NCI-H2171 treated with DMSO at 0.1 percent for 48 hours (cell line): ENCODE data around the gene USP13.

Experiments used
- DNase-seq: peaks from one replicate; lab custom pipeline; 2025; lab: John Stamatoyannopoulos, UW

Gene USP13

DNA sequence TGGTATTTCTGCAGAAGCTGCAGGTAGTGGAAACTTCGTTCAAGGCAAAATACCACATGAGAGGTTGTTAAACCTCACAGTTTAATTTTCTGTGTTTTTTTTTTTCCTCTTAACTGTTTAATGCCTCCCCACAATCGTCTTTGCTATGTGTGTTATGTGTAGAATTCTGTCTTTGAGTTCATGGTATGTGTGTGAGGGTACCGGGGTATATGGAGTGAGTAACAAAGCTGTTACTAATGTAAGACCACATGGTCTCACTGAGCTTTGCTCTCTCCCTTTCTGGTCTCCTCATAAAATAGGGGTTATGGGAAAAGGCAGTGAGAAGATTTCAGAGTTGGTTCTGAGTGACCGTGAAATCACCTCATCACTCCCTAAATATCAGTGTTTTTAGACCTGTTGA lies 143.6 kb downstream of the USP13 start:
- no peak for DNase-seq

DNA sequence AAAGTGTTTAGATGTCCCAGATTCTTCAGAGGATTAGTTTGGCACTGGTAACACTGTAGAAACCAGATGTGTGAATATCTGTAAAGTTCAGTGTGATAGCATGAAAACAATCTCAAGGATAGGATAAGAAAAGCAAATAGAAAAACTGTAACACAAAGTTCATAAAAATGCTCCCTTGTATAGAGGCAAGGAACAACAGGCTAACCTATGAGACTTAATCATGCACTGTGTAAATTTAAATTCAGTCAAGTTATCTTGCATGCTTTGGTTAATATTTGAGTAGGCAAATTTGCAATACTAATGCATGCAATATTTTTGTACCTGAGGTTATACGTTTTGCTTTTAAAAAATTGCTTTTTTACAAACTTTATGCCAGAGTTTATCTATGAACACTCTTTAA lies 144.4 kb downstream of the USP13 start:
- DNase-seq = no peak

DNA sequence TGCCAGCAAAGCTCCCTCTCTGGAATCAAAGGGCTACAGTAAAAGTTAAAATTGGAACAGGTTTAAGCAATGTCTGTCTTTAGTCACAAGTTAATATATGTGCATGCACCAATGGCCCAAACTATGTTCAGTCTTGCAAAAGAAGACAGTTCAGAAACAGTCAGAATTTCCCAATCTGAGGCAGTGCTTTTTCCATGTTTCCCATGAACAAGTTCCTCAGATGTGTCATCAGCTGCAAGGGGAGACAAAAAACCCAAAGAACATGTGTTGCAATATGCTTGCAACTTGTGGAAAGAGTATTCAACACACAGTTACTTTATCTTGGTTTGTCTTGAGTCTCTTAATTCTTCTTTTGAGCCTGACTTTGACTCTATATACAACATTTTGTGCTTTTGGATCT lies 148.4 kb downstream of the USP13 start:
- DNase-seq = no peak

DNA sequence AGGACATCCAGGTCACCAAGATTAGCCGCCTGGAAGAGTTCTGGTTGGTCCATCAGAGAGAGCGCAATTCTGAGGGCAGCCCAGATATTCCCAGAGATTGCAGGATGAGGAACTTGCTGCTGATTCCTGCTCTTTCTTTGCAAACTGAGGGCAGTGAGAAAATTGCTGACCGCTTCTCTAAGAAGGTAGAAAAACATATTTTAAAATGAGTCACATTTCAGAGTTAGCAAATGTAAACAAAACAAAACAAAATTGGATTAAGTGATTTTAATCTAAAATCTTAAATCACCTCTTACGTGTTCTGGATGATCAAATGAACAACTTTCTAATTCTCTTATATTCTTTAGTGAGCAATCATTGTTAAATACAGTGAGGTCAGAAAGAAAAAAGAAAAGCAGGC lies 149.0 kb downstream of the USP13 start:
- no peak for DNase-seq

DNA sequence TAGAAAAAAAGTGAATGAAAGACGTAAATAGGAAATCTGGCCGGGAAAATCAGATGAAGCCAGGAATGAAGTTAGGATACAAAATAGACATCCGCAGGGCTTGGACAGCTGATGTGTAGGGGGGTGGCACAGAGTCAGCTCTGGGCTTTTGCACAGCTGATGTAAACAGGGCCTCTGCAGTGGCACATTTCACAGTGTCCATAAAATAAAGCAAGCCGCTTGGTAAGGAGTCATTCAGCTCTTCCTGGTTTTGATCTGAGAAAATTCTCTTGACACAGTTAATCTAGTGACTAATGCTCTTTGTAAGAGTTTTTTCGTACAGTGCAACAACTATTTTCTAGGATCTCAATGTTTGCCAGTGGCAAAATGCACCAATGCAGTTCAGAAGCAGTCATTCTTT lies 153.3 kb downstream of the USP13 start:
- no peak for DNase-seq

DNA sequence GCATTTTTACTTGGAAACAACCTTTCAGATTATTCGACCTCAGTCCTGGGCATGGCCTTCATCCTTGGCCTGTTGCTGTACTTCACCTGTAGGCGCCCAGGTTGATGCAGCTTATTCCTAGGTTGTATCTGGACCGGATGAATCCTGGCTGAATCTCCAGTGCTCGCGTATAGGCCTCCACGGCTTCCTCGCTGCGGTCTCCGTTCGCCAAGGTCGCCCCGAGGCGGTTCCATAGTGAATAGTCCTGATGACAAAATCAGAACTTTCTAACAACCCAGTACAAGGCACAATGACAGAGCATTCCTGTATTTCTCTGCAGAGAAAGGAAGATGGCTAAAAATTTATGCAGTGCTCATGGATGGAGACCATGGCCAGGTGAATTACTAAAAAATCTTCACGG lies 154.7 kb downstream of the USP13 start:
- DNase-seq = no peak

DNA sequence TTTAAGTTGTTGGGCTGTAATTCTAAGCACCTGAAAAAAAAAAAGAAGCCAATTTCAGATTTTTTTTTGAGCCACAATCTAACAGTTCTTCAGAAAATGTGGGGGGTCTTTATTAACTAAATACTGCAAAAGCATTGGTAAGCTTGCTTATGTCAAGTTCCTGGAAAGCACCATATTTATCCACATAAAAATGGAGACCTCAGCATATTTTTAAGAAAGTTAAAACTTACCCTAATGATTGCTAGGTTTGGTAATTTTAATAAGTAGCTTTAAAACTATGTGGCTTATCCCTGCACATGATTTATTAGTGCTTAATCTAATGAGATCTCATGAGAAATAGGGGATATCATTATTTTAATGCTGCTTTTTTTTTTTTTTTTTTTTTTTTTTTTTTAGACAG lies 156.8 kb downstream of the USP13 start:
- no peak for DNase-seq

DNA sequence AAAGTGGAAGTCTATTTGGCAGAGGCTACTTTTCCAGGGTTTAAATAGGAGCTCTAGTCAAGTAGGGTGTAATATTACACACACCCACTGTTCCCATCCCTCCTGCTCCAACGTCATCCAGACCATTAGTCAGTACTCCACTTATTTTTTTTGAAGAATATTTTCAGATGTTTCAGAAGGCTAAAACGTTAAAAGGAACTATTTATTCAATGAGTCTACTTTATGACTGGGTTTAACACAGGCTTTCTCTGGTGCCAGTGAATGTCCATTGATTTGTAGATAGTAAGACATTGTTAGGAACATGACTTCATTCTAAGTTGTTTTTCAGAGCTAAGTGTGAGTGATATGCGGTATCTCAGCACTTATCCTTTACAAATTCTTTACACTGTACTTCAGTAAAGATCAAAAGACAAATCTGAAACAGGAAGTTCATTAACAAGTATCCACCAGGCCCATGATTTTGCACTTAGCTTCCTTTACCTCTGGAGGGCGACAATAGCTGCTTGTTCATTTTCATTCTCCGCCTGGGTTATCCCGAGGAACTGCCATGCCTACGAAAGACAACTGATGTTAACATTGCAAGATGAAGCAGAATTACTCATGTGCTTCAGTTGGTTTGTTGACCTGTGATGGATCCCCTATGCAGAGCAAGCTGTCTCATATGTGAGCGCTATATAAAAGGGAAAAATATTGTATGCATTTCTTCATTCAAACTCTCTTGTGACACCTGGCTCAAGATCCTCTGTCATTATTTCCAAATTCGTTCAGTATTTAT lies 158.7 kb downstream of the USP13 start:
- peak; percentile 57 for DNase-seq

DNA sequence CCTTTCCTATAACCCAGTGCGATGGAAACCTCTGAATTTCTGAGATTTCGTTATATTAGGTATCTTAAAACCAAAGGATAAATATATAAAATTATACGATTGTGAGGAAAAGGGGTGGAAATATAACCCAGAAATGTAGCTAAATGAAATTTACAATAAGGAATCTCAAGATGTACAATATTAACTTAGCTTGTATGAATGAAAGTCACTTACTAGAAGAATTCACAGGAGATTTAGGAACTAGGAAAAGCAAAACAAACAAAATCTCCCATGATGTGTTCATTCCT lies 159.2 kb downstream of the USP13 start:
- DNase-seq = no peak

DNA sequence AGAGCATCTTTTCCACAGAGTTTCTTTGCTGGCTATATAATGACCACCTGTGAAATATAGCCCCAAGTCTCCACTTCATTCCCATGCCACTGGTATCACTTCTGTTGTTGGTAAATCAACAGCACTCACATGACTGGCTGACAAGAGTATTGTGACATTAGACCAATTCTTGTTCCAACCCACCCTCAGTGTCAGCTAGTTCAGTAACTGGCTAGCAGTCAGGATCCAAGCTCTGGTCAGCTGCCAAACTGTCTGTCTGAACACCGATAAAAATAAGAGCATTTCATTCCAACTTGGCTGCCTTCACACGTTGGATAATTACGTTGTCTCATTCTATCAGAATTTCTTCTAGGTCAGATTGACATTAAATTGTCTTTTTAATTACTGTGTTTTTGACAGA lies 166.5 kb downstream of the USP13 start:
- DNase-seq = no peak

DNA sequence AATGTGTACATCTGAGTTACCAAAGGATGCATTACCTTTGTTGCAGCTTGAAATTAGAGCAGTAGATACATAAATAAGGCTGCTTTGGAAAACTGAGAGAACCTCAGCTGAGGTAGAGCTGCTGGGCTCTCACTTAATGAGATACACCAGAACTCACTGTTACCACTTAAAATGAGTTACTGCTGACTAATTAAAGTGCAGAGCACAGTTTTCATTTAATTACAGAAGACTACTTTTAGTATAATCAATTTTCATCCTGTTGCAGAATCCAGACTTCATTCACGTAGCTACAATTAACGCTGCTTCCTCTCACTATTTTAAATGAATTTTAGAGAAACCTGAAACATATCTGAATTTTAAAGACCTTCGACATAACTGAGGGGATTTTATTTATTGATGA lies 169.5 kb downstream of the USP13 start:
- DNase-seq = no peak

DNA sequence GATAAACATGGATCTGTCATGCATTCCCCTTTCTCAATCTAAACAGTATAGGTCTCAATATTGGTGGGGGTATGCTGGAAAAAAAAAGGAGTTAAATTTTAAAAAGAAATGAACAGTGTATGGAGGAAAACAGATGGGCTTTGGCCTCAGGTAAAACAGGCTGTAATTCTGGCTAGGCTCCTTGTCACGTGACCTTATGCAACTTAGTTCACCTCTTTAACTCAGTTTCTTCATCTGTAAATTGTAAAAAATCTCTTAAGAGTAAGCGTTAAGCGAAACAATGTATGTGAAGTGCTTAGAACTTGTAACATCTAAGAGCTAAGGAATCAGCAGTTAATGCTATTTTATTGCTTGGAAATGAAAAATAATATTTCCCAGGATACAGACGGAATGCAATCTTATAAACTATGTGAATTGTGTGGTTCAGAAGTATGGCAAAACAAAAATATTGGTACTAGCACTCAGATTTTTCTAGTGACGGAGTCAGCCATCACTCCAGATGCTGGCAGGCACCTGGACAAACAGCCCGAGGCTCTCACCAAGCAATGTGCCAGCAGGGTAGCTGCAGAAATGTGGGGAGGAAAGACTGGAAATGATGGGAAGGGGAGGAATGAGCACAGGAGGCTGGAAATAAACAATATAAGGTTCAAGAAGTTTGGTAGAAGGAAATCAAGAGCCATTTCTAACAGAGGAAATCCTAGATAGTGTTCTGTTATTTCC lies 172.8 kb downstream of the USP13 start:
- DNase-seq = no peak

DNA sequence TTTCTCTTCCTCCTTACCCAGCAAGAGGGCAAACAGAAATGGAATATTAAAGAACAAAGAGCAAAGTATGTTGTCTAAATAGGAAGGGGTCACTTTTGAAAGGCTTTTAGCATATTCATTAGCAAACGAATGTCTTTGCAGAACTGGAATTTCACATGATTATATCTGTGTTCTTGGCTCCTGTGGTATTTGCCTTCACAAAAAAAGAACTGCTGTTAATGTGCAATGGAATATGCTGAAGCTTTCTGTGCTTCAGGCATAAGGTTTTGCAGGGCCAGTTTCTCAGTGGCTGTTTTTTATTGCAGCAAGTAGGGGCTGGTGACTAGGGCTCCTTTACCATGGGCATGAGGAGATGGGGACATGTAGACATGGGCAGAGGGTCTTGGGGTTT lies 173.4 kb downstream of the USP13 start:
- no peak for DNase-seq

DNA sequence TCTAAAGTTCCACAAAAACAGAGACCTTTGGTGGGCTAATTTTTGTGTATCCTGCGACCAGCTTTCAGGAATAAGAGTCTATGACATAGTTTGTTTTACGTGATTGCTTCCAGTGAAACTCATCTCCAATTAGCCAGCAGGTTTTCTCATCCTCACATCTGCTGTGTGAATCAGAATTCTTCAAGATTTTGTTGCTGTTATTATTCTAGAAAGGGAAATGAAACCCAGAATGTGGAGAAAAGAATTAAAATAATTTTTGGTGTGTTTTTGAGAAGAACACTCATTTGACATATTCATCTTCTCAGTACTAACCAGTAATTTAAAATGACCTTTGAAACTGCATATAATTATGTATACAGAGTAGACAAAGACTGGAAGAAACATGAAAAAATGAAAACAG lies 175.9 kb downstream of the USP13 start:
- no peak for DNase-seq

DNA sequence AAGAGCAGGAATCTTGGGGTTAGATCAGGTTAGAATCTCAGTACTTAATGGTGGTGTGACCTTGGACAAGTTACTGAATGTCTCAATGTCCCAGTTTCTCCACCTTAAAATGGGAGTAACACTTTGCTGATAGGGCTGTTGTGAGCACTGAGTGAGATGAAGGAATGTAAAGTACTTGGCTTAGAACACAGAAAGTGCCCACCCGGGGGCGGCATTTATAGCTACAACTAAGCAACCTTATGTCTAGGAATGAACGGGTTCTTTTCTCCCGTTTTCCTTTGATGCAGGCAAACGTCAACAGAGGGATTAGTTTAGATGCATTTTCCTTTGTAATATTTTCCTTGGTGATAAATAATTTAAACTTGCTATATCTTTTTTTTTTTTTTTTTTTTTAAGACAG lies 176.6 kb downstream of the USP13 start:
- DNase-seq = no peak

DNA sequence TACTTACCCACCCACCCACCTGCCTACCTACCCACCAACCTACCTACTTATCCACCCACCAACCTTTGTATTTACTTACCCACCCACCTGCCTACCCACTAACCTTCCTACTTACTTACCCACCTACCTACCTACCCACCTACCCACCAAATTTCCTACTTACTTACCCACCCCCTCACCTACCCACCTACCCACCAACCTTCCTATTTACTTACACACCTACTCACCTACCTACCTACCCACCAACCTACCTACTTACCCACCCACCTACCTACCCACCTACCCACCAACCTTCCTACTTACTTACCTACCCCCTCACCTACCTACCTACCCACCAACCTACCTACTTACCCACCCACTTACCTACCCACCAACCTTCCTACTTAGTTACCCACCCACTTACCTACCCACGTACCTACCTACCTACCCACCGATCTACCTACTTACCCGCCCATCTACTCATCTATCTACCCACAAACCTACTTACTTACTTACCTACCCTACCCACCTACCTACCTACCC lies 179.6 kb downstream of the USP13 start:
- no peak for DNase-seq

DNA sequence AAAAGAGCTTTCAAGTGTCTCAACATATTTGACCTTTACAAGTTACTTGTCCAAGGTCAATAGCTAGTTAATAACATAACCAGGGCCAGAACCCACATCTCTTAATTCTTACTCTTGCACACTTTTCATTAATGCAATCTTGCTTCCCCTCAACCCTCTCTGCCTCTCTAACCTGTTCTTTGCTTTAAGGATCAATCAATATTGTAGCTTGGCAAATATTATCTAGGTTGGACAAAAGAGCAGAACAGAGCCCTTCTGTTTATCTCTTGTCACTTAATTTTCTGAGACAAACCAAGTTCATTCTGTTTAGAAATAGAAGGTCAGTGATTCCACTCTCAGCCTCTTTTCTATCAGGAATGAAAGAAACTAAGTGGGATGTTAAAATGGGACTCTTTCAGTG lies 180.5 kb downstream of the USP13 start:
- DNase-seq = no peak

DNA sequence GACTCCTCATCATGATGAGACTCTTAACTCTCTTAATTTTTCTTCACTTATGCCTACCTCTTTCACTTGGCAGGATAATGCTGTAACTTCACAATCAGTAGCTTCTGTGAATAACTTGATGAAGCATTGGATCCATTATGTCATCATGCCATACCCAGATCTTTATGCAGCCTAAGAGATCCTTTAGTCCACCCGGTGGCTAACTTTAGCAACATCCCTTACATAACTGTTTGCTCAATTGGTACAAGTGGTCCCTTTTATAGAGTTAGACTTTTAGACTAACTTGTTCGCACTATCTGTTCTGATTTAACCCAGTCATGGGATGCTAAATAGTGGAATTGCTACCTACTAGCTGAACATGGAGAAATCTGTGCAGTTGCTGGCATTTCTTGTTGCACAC lies 184.5 kb downstream of the USP13 start:
- no peak for DNase-seq
